HG02938 (cell line): Measurements from ENCODE around the gene ARHGAP24.

ENCODE experiments used
- ATAC-seq: cut with Tn5 transposase; IDR thresholded peaks from one replicate; pipeline ENCODE4 v1.9.1; 2021; ENCODE audit warnings: mild to moderate bottlenecking, moderate library complexity; ENCODE audit not compliant: unreplicated experiment

ARHGAP24 gene

GRCh38 chr4:85684676-85685075 is 209.7 kb downstream of the ARHGAP24 start:
- ATAC-seq = no peak

GRCh38 chr4:85686398-85686797 is 211.4 kb downstream of the ARHGAP24 start:
- no peak for ATAC-seq

- ATAC-seq = peak; percentile 53
Measured at GRCh38 chr4:85688055-85688740, 213.2 kb downstream of the ARHGAP24 start.

GRCh38 chr4:85696661-85697060 is 221.7 kb downstream of the ARHGAP24 start:
- ATAC-seq = no peak

- no peak for ATAC-seq
Measured at GRCh38 chr4:85697854-85698253, 222.9 kb downstream of the ARHGAP24 start.

GRCh38 chr4:85700362-85700761 is 225.4 kb downstream of the ARHGAP24 start:
- no peak for ATAC-seq

- ATAC-seq = peak; percentile 99
Measured at GRCh38 chr4:85701861-85702321, 226.9 kb downstream of the ARHGAP24 start.

GRCh38 chr4:85703096-85703495 is 228.1 kb downstream of the ARHGAP24 start:
- ATAC-seq = no peak

GRCh38 chr4:85707611-85708010 is 232.7 kb downstream of the ARHGAP24 start:
- peak; percentile 94 for ATAC-seq

- ATAC-seq = no peak
Measured at GRCh38 chr4:85708468-85708867, 233.5 kb downstream of the ARHGAP24 start.

GRCh38 chr4:85713005-85713404 is 238.1 kb downstream of the ARHGAP24 start:
- ATAC-seq = no peak

GRCh38 chr4:85715991-85716737 is 241.2 kb downstream of the ARHGAP24 start:
- ATAC-seq = no peak

- no peak for ATAC-seq
Measured at GRCh38 chr4:85717351-85717750, 242.4 kb downstream of the ARHGAP24 start.

GRCh38 chr4:85717847-85718246 is 242.9 kb downstream of the ARHGAP24 start:
- no peak for ATAC-seq

GRCh38 chr4:85720735-85721134 is 245.8 kb downstream of the ARHGAP24 start:
- ATAC-seq = no peak

- no peak for ATAC-seq
Measured at GRCh38 chr4:85722401-85722800, 247.5 kb downstream of the ARHGAP24 start.

GRCh38 chr4:85722807-85723206 is 247.9 kb downstream of the ARHGAP24 start:
- ATAC-seq = no peak

- no peak for ATAC-seq
Measured at GRCh38 chr4:85724791-85725563, 250.0 kb downstream of the ARHGAP24 start.

- peak; percentile 92 for ATAC-seq
Measured at GRCh38 chr4:85725721-85726170, 250.8 kb downstream of the ARHGAP24 start.

GRCh38 chr4:85726555-85726954 is 251.6 kb downstream of the ARHGAP24 start:
- ATAC-seq = no peak

- no peak for ATAC-seq
Measured at GRCh38 chr4:85728464-85728863, 253.5 kb downstream of the ARHGAP24 start.
